ENCODE measurements around the gene CAPZB.

DNA sequence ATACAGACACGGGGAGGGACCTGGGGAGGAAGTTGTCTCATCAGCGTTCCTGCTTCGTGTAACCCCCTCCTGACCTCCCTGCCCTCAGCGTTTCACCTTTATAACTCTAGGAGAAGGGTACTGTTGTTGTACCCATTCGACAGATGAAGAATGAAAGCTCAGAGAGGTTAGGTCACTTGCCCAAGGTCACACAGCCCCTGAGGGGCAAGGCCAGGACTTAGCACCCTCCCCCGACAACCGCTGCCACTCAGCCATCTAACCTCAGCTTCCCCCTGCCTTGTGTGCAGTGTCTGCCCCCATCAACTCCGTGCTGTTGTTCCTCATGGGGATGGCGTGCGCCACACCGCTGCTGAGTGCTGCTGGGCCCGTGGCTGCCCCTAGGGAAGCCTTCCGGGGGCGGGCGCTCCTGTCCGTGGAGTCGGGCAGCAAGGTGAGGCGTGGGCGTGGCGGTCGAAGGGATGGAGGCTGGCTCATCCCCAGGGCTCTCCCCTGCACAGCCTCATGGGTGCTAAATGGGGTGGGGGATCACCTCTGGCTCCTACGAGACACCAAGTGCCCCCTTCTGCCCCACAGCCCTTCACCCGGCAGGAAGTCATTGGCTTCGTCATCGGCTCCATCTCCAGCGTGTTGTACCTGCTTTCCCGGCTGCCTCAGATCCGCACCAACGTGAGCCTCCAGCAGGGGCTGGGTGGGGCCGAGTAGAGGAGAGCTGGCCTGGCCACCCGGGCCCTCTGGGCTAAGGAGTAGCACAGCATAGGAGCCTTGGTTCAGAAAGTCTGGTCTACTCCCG lies 159.2 kb downstream of the CAPZB start:
- TF ChIP-seq, protein P1, sequence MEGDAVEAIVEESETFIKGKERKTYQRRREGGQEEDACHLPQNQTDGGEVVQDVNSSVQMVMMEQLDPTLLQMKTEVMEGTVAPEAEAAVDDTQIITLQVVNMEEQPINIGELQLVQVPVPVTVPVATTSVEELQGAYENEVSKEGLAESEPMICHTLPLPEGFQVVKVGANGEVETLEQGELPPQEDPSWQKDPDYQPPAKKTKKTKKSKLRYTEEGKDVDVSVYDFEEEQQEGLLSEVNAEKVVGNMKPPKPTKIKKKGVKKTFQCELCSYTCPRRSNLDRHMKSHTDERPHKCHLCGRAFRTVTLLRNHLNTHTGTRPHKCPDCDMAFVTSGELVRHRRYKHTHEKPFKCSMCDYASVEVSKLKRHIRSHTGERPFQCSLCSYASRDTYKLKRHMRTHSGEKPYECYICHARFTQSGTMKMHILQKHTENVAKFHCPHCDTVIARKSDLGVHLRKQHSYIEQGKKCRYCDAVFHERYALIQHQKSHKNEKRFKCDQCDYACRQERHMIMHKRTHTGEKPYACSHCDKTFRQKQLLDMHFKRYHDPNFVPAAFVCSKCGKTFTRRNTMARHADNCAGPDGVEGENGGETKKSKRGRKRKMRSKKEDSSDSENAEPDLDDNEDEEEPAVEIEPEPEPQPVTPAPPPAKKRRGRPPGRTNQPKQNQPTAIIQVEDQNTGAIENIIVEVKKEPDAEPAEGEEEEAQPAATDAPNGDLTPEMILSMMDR (IDR thresholded peaks at IDR 0.05) = no peak
- no peak for TF ChIP-seq POLR2A (IDR thresholded peaks at IDR 0.05)
- TF ChIP-seq POLR2AphosphoS5 (IDR thresholded peaks at IDR 0.05) = no peak

Measured in breast epithelium (tissue), 3 donors.